Measurements from ENCODE around the gene PSIP1. TPM values are rescaled to one million over a fixed set of nuclear protein-coding genes. Genes with fewer than 3 reads are reported as not detected.

The PSIP1 gene
- total RNA-seq, 4 donors from 2014 or later, result 36.6 to 102 (median 55.9) TPM

- H3K4me3 ChIP-seq, result no peak overlapping the region
- ATAC-seq, result no peak
- WGBS, 2 donors (ENCODE audit: low coverage in 1 of 2), result 69 to 75% methylated on average over 7 of the region's 8 CpGs
- H3K4me1 ChIP-seq, result no peaks in the 10 kb centered on the region
- H3K27me3 ChIP-seq, result no peaks in the 10 kb centered on the region
- H3K9me3 ChIP-seq, result no peaks in the 10 kb centered on the region
- H3K36me3 ChIP-seq, result no peaks in the 10 kb centered on the region
- no peak overlapping the region for H3K27ac ChIP-seq
- TF ChIP-seq EP300 (IDR thresholded peaks at IDR 0.05), result no peak
- no peak for TF ChIP-seq POLR2A (IDR thresholded peaks at IDR 0.05)
- TF ChIP-seq POLR2AphosphoS5 (IDR thresholded peaks at IDR 0.05), result no peak
- no peak for TF ChIP-seq CTCF (IDR thresholded peaks at IDR 0.05)
Observed at GRCh38 chr9:15521254-15521653, 10.5 kb upstream of the PSIP1 start.

GRCh38 chr9:15519831-15520230 lies 9.1 kb upstream of the PSIP1 start:
- Histone ChIP-seq H3K27me3 (no peaks in the 10 kb centered on the region), H3K4me3 (no peak overlapping the region), H3K4me1 (no peaks in the 10 kb centered on the region), H3K27ac (no peak overlapping the region), H3K36me3 (no peaks in the 10 kb centered on the region), H3K9me3 (no peaks in the 10 kb centered on the region)
- WGBS, 2 donors (ENCODE audit: low coverage in 1 of 2), result 74 to 86% methylated on average over 2 of the region's 2 CpGs
- TF ChIP-seq EP300 (IDR thresholded peaks at IDR 0.05) (no peak), POLR2AphosphoS5 (IDR thresholded peaks at IDR 0.05) (no peak), CTCF (IDR thresholded peaks at IDR 0.05) (no peak), POLR2A (IDR thresholded peaks at IDR 0.05) (no peak)
- ATAC-seq, result no peak

- ATAC-seq, result no peak
- TF ChIP-seq POLR2AphosphoS5 (IDR thresholded peaks at IDR 0.05) (no peak), CTCF (IDR thresholded peaks at IDR 0.05) (no peak), POLR2A (IDR thresholded peaks at IDR 0.05) (no peak), EP300 (IDR thresholded peaks at IDR 0.05) (no peak)
- H3K27me3 ChIP-seq, result no peaks in the 10 kb centered on the region
- H3K36me3 ChIP-seq, result no peaks in the 10 kb centered on the region
- no peak overlapping the region for H3K27ac ChIP-seq
- WGBS, 2 donors (ENCODE audit: low coverage in 1 of 2), result 27% methylated on average over 1 of the region's 1 CpG; no CpG with 5 or more reads in 1 of the 2 donors
- peaks cover 0 to 22% (median 0%) of the 10 kb centered on the region in 3 donors for H3K4me1 ChIP-seq
- no peak overlapping the region for H3K4me3 ChIP-seq
- no peaks in the 10 kb centered on the region for H3K9me3 ChIP-seq
Observed at GRCh38 chr9:15513335-15513734, 2.6 kb upstream of the PSIP1 start.

- no peak for TF ChIP-seq POLR2A (IDR thresholded peaks at IDR 0.05)
- no peak for TF ChIP-seq EP300 (IDR thresholded peaks at IDR 0.05)
- TF ChIP-seq POLR2AphosphoS5 (IDR thresholded peaks at IDR 0.05), result no peak
- no peak for TF ChIP-seq CTCF (IDR thresholded peaks at IDR 0.05)
- Histone ChIP-seq H3K4me3 (no peak overlapping the region), H3K9me3 (no peaks in the 10 kb centered on the region), H3K36me3 (no peaks in the 10 kb centered on the region), H3K4me1 (peaks cover 0 to 27% (median 0%) of the 10 kb centered on the region in 3 donors), H3K27ac (no peak overlapping the region), H3K27me3 (no peaks in the 10 kb centered on the region)
- 42 to 90% methylated on average over 1 to 3 of the region's 3 CpGs for WGBS, 2 donors (ENCODE audit: low coverage in 1 of 2)
- no peak for ATAC-seq
Observed at GRCh38 chr9:15512889-15513288, 2.1 kb upstream of the PSIP1 start.

- peaks cover 0 to 7% of the 10 kb centered on the region in 2 donors for H3K36me3 ChIP-seq
- H3K4me1 ChIP-seq, result peaks cover 0 to 29% (median 0%) of the 10 kb centered on the region in 3 donors
- WGBS, 2 donors (ENCODE audit: low coverage in 1 of 2), result 78 to 83% methylated on average over 1 of the region's 1 CpG
- no peak for ATAC-seq
- no peak for TF ChIP-seq POLR2A (IDR thresholded peaks at IDR 0.05)
- TF ChIP-seq CTCF (IDR thresholded peaks at IDR 0.05), result no peak
- TF ChIP-seq EP300 (IDR thresholded peaks at IDR 0.05), result no peak
- no peak for TF ChIP-seq POLR2AphosphoS5 (IDR thresholded peaks at IDR 0.05)
- no peaks in the 10 kb centered on the region for H3K27me3 ChIP-seq
- H3K27ac ChIP-seq, result no peak overlapping the region
- H3K4me3 ChIP-seq, result no peak overlapping the region
- H3K9me3 ChIP-seq, result no peaks in the 10 kb centered on the region
Observed at GRCh38 chr9:15512204-15512603, 1.4 kb upstream of the PSIP1 start.

All from gastroesophageal sphincter (tissue), 4 donors.